Activated naive CD4-positive, alpha-beta T cell treated with anti-CD3 and anti-CD28 coated beads for 36 hours (primary cell): Measurements from ENCODE around the gene LIMS2. TPM values are rescaled to one million over a fixed set of nuclear protein-coding genes. Genes with fewer than 3 reads are reported as not detected.

Source experiments
- CTCF ChIA-PET: fragments of 350-600 bp; sonication (Branson Sonifier 250); formaldehyde crosslinking; loops from one replicate; lab custom pipeline; 2021; ENCODE audit warnings: antibody characterized with exemption; lab: Charles Lee
- DNase-seq: peaks from one replicate; pipeline ENCODE4 v3.0.0-alpha.2; 2020
- H3K27ac Mint-ChIP-seq: one replicate; pipeline ENCODE4 v1.8.0; 2021; ENCODE audit warnings: mild to moderate bottlenecking, mixed read lengths
- H3K27me3 Mint-ChIP-seq: one replicate; pipeline ENCODE4 v1.8.0; 2021; ENCODE audit warnings: low read depth, mixed read lengths
- H3K36me3 Mint-ChIP-seq: one replicate; pipeline ENCODE4 v1.8.0; 2021; ENCODE audit warnings: low read depth, mixed read lengths
- H3K4me1 Mint-ChIP-seq: one replicate; pipeline ENCODE4 v1.8.0; 2021; ENCODE audit warnings: low read depth, mixed read lengths
- H3K4me3 Mint-ChIP-seq: one replicate; pipeline ENCODE4 v1.8.0; 2021; ENCODE audit warnings: mild to moderate bottlenecking, moderate library complexity, mixed read lengths
- H3K9me3 Mint-ChIP-seq: one replicate; pipeline ENCODE4 v1.8.0; 2021; ENCODE audit warnings: mixed read lengths
- intact Hi-C: fragments of 100-400 bp; cut with micrococcal nuclease; formaldehyde crosslinking; loops from one replicate; pipeline ENCODE4 v1.15.1; 2023
- total RNA-seq, 2 experiments: library from RNA; stranded (reverse); gene quantifications; one replicate each; pipeline ENCODE4 v1.2.3, GENCODE V29; 2021

The LIMS2 gene
- total RNA-seq, 2 experiments from 2014 or later, result 14.6 to 15.5 TPM

GRCh38 chr2:127670957-127671290 lies 4.4 kb downstream of the LIMS2 start:
- Mint-ChIP-seq H3K27ac (no peak overlapping the region), H3K9me3 (no peaks in the 10 kb centered on the region), H3K4me3 (no peak overlapping the region), H3K4me1 (peaks cover 7% of the 10 kb centered on the region), H3K36me3 (no peaks in the 10 kb centered on the region), H3K27me3 (peaks cover 52% of the 10 kb centered on the region)
- CTCF ChIA-PET, result interaction anchor here (0.7 kb wide), 1 partner anchor 192 kb away, joined by 3 read pairs; no protein-coding TSS in a partner anchor
- intact Hi-C loops, result no loop called here
- no peak for DNase-seq

GRCh38 chr2:127670055-127670956 lies 5.0 kb downstream of the LIMS2 start:
- intact Hi-C loops, result no loop called here
- CTCF ChIA-PET, result interaction anchor here (0.7 kb wide), 1 partner anchor 191 kb away, joined by 3 read pairs; no protein-coding TSS in a partner anchor
- Mint-ChIP-seq H3K27me3 (peaks cover 54% of the 10 kb centered on the region), H3K9me3 (no peaks in the 10 kb centered on the region), H3K27ac (no peak overlapping the region), H3K4me3 (no peak overlapping the region), H3K4me1 (peaks cover 4% of the 10 kb centered on the region), H3K36me3 (no peaks in the 10 kb centered on the region)
- DNase-seq, result no peak

GRCh38 chr2:127669056-127669455 lies 6.3 kb downstream of the LIMS2 start:
- H3K4me3 Mint-ChIP-seq, result no peak overlapping the region
- intact Hi-C loops, result no loop called here

DNA sequence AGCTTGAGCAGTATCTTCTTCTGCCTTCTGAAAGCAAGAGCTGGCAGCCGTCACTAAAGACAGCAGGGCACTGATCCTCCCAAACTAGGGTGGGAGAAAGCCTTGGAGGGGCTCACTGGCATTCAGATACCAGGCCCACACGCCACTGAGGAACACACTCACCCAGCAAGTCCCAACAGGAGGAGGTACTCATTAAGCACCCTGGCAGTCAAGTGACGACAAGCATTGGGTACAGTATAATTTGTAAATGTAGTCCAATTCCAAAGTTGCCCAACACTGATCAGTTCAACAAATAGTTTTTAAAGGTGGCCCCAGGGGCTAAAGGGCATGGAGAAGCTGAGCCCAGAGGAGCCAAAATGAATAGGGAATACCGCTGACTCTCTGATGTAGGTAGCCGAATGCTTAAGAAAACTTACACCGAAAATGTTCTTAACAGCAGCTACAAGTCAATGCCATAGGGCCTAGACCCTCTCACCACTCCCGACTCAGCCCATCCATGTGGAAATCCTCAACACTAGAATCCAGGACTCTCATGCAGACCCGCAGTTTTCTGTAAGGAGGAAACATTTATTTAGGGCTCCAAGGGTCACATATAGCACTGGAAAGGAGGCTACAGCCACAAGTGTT lies 9.9 kb downstream of the LIMS2 start:
- CTCF ChIA-PET, result interaction anchor here (0.7 kb wide), 1 partner anchor 9 kb away, joined by 3 read pairs; no protein-coding TSS in a partner anchor
- Mint-ChIP-seq H3K4me1 (no peaks in the 10 kb centered on the region), H3K4me3 (no peak overlapping the region), H3K9me3 (no peaks in the 10 kb centered on the region), H3K36me3 (no peaks in the 10 kb centered on the region), H3K27ac (no peak overlapping the region), H3K27me3 (peaks cover 50% of the 10 kb centered on the region)
- DNase-seq, result no peak
- intact Hi-C loops, result no loop called here

More at GRCh38 chr2:127669056-127669455, 6.3 kb downstream of the LIMS2 start:
- peaks cover 54% of the 10 kb centered on the region for H3K27me3 Mint-ChIP-seq
- H3K9me3 Mint-ChIP-seq, result no peaks in the 10 kb centered on the region
- no peak for DNase-seq
- H3K36me3 Mint-ChIP-seq, result no peaks in the 10 kb centered on the region
- CTCF ChIA-PET, result no interaction called here
- H3K4me1 Mint-ChIP-seq, result no peaks in the 10 kb centered on the region
- no peak overlapping the region for H3K27ac Mint-ChIP-seq

GRCh38 chr2:127664895-127665225 lies 10.5 kb downstream of the LIMS2 start:
- Mint-ChIP-seq H3K9me3 (no peaks in the 10 kb centered on the region), H3K4me1 (no peaks in the 10 kb centered on the region), H3K27ac (no peak overlapping the region), H3K4me3 (no peak overlapping the region), H3K36me3 (no peaks in the 10 kb centered on the region), H3K27me3 (peaks cover 48% of the 10 kb centered on the region)
- intact Hi-C loops, result no loop called here
- CTCF ChIA-PET, result interaction anchor here (0.7 kb wide), 1 partner anchor 9 kb away, joined by 3 read pairs; no protein-coding TSS in a partner anchor
- DNase-seq, result no peak

GRCh38 chr2:127664065-127664894 lies 11.1 kb downstream of the LIMS2 start:
- Mint-ChIP-seq H3K27me3 (peaks cover 45% of the 10 kb centered on the region), H3K4me3 (no peak overlapping the region), H3K9me3 (no peaks in the 10 kb centered on the region), H3K27ac (no peak overlapping the region), H3K36me3 (no peaks in the 10 kb centered on the region), H3K4me1 (no peaks in the 10 kb centered on the region)
- CTCF ChIA-PET, result no interaction called here
- intact Hi-C loops, result no loop called here
- no peak for DNase-seq

DNA sequence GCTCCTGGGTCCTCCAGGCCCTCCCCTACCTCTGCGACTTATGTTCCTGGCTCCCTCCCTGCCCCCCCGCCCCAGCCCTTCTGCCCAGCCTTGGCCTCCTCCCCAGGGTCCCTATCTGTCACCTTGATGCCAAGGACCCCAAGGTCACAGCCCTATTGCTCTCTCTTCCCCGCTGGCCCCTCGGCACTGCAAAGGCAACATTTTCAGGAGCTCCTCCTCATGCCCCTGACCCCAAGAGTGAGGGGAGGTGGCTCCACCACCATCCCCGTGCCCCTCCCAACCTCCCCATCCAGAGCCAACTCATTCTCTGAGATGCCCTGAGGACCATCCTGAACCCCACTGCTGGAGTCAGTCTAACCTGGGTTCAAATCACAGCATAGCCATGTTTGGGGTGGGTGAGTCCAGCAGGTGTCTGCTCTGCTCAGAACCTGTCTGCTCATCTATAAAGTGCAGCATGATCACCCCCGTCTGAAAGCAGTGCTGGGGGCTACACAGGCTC lies 11.7 kb downstream of the LIMS2 start:
- no peak overlapping the region for H3K4me3 Mint-ChIP-seq
- no peaks in the 10 kb centered on the region for H3K4me1 Mint-ChIP-seq
- DNase-seq, result no peak
- H3K9me3 Mint-ChIP-seq, result no peaks in the 10 kb centered on the region
- H3K36me3 Mint-ChIP-seq, result no peaks in the 10 kb centered on the region
- CTCF ChIA-PET, result no interaction called here
- no peak overlapping the region for H3K27ac Mint-ChIP-seq
- peaks cover 43% of the 10 kb centered on the region for H3K27me3 Mint-ChIP-seq
- intact Hi-C loops, result no loop called here

DNA sequence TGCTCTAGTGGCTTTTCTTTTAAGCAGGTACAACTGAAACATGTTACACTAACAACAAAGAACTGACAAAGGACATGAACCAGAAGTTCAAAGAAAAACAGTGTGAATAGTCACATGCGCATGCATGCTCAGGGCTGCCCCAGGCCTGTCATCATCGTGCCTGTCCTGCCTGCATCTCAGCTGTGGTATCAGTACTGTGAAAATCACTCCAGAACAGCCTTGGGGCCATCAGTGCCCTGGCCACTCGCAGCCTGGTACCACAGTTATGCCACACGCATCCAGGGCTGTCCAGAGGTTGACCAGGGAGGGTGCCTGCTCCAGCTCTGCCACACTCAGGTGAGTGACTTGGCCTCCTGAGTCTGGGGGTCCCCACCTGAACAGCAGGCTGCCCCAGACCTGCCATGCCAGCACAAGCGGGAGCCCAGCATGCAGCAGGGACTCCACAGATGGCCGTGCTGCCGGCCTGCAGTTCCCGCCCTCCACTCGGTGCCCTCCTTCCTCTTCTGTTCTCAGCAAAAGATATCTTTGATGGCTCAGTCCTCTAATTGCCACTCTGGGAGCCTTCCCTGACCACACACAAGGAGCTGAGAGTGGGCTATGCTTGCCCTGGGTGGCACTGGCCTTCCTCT lies 12.3 kb downstream of the LIMS2 start:
- CTCF ChIA-PET, result no interaction called here
- no peak for DNase-seq
- intact Hi-C loops, result no loop called here
- Mint-ChIP-seq H3K27ac (no peak overlapping the region), H3K4me3 (no peak overlapping the region), H3K4me1 (no peaks in the 10 kb centered on the region), H3K36me3 (no peaks in the 10 kb centered on the region), H3K27me3 (peaks cover 43% of the 10 kb centered on the region), H3K9me3 (no peaks in the 10 kb centered on the region)

GRCh38 chr2:127661949-127662510 lies 13.3 kb downstream of the LIMS2 start:
- Mint-ChIP-seq H3K4me3 (no peak overlapping the region), H3K27ac (no peak overlapping the region), H3K27me3 (peaks cover 41% of the 10 kb centered on the region), H3K4me1 (no peaks in the 10 kb centered on the region), H3K36me3 (no peaks in the 10 kb centered on the region), H3K9me3 (no peaks in the 10 kb centered on the region)
- intact Hi-C loops, result no loop called here
- no peak for DNase-seq
- CTCF ChIA-PET, result no interaction called here

GRCh38 chr2:127661072-127661649 lies 14.2 kb downstream of the LIMS2 start:
- no peaks in the 10 kb centered on the region for H3K4me1 Mint-ChIP-seq
- DNase-seq, result no peak
- H3K27ac Mint-ChIP-seq, result no peak overlapping the region
- H3K27me3 Mint-ChIP-seq, result peaks cover 33% of the 10 kb centered on the region
- CTCF ChIA-PET, result no interaction called here
- intact Hi-C loops, result no loop called here
- H3K9me3 Mint-ChIP-seq, result no peaks in the 10 kb centered on the region
- H3K4me3 Mint-ChIP-seq, result no peak overlapping the region
- no peaks in the 10 kb centered on the region for H3K36me3 Mint-ChIP-seq

DNA sequence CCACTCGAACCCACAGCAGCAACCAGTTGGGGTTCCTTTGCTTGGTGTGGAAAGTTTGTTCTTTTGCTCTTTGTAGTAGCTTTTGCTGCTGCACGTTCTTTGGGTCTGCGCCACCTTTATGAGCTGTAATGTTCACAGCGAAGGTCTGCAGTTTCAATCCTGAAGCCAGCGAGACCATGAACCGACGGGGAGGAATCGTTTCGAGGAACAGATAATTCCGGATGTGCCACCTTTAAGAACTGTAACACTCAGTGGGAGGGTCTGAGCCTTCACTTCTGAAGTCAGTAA lies 15.1 kb downstream of the LIMS2 start:
- no peak for DNase-seq
- Mint-ChIP-seq H3K27ac (no peak overlapping the region), H3K9me3 (no peaks in the 10 kb centered on the region), H3K27me3 (peaks cover 24% of the 10 kb centered on the region), H3K4me1 (no peaks in the 10 kb centered on the region), H3K36me3 (no peaks in the 10 kb centered on the region), H3K4me3 (no peak overlapping the region)
- CTCF ChIA-PET, result no interaction called here
- intact Hi-C loops, result no loop called here
